Measurements from ENCODE around the gene DCANP1. TPM values are rescaled to one million over a fixed set of nuclear protein-coding genes. Genes with fewer than 3 reads are reported as not detected.

DCANP1 gene
- total and polyA plus RNA-seq, 9 of the 15 experiments (the other 6 are each of a cell fraction or from before 2014, with no cell fraction given), result not detected

DNA sequence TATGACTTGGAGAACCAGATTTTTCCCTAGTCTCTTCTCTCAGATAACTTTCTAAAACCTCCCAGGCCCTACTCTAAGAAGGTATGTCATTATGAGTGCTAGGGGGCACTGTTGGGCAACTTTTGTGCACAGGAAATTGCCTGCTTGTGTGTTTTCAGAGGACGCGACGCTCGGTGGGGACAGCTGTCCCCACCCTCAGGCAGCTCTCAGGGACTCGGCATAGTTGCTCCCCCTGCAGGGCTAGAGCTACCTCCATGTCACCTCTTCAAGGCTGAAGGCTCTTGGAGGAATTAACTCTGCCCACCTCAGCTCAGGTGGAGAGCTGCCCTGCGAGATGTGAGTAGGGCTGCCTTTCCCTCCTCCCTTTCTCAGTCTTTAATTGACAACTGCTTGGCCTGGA, 15.2 kb upstream of the DCANP1 start (continued):
- no peak for TF ChIP-seq ZNF174 (CRISPR knock-in tag; IDR thresholded peaks at IDR 0.05)
- TF ChIP-seq, protein P1, sequence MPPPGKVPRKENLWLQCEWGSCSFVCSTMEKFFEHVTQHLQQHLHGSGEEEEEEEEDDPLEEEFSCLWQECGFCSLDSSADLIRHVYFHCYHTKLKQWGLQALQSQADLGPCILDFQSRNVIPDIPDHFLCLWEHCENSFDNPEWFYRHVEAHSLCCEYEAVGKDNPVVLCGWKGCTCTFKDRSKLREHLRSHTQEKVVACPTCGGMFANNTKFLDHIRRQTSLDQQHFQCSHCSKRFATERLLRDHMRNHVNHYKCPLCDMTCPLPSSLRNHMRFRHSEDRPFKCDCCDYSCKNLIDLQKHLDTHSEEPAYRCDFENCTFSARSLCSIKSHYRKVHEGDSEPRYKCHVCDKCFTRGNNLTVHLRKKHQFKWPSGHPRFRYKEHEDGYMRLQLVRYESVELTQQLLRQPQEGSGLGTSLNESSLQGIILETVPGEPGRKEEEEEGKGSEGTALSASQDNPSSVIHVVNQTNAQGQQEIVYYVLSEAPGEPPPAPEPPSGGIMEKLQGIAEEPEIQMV (tag; conservative IDR thresholded peaks at IDR 0.05; ENCODE audit: low read depth), result no peak
- TF ChIP-seq, protein P2, sequence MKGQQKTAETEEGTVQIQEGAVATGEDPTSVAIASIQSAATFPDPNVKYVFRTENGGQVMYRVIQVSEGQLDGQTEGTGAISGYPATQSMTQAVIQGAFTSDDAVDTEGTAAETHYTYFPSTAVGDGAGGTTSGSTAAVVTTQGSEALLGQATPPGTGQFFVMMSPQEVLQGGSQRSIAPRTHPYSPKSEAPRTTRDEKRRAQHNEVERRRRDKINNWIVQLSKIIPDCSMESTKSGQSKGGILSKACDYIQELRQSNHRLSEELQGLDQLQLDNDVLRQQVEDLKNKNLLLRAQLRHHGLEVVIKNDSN (CRISPR knock-in tag; IDR thresholded peaks at IDR 0.05), result no peak
- no peak for TF ChIP-seq NFXL1 (CRISPR knock-in tag; IDR thresholded peaks at IDR 0.05)
- TF ChIP-seq STAG1 (CRISPR knock-in tag; IDR thresholded peaks at IDR 0.05; ENCODE audit: borderline replicate concordance), result peak; percentile 45; the same call in 1 of the 2 replicates
- no peak for TF ChIP-seq ZNF644 (tag; IDR thresholded peaks at IDR 0.05; ENCODE audit: low read depth)
- TF ChIP-seq SNRNP70 (optimal IDR thresholded peaks at IDR 0.05; ENCODE audit: low read depth, low read length), result no peak
- no peak for TF ChIP-seq E2F3 (CRISPR knock-in tag; IDR thresholded peaks at IDR 0.05)
- TF ChIP-seq ELF4 (CRISPR knock-in tag; IDR thresholded peaks at IDR 0.05), result no peak
- TF ChIP-seq SRSF9 (IDR thresholded peaks at IDR 0.05; ENCODE audit: borderline replicate concordance, low read depth, low read length), result no peak
- peak in 1 of 2 experiments; percentile 79; a peak in 2 of 4 replicates for TF ChIP-seq MAZ (CRISPR knock-in tag; conservative IDR thresholded peaks at IDR 0.05 in 1 of 2, IDR thresholded peaks at IDR 0.05 in 1 of 2)
- 0 out of 4 replicates have a peak, but pooled peaks of 1 of the 2 experiments have one; percentile 27 for TF ChIP-seq RCOR1 (IDR thresholded peaks at IDR 0.05; ENCODE audit: borderline replicate concordance in 1 of 2, low read depth in 2 of 2, low read length in 2 of 2)
- TF ChIP-seq YY1 (IDR thresholded peaks at IDR 0.05; ENCODE audit: borderline replicate concordance in 1 of 3, control insufficient read depth in 1 of 3, extremely low read depth in 1 of 3, insufficient read depth in 3 of 3, insufficient read length in 1 of 3, insufficient replicate concordance in 2 of 3, low read depth in 1 of 3, low read length in 2 of 3), result no peak
- TF ChIP-seq ZNF695 (CRISPR knock-in tag; IDR thresholded peaks at IDR 0.05), result no peak
- no peak for TF ChIP-seq ZNF41 (CRISPR knock-in tag; conservative IDR thresholded peaks at IDR 0.05)
- TF ChIP-seq, protein P3, sequence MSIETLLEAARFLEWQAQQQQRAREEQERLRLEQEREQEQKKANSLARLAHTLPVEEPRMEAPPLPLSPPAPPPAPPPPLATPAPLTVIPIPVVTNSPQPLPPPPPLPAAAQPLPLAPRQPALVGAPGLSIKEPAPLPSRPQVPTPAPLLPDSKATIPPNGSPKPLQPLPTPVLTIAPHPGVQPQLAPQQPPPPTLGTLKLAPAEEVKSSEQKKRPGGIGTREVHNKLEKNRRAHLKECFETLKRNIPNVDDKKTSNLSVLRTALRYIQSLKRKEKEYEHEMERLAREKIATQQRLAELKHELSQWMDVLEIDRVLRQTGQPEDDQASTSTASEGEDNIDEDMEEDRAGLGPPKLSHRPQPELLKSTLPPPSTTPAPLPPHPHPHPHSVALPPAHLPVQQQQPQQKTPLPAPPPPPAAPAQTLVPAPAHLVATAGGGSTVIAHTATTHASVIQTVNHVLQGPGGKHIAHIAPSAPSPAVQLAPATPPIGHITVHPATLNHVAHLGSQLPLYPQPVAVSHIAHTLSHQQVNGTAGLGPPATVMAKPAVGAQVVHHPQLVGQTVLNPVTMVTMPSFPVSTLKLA (conservative IDR thresholded peaks at IDR 0.05), result no peak; a peak in 1 of 4 replicates
- TF ChIP-seq GABPA (tag; conservative IDR thresholded peaks at IDR 0.05; ENCODE audit: low read depth), result peak; percentile 29; the same call in 1 of the 2 replicates
- no peak for TF ChIP-seq ZC3H11A (IDR thresholded peaks at IDR 0.05; ENCODE audit: low read depth, low read length)
- no peak for TF ChIP-seq CEBPB (tag; IDR thresholded peaks at IDR 0.05)
- no peak for TF ChIP-seq TSC22D4 (tag; IDR thresholded peaks at IDR 0.05)
- TF ChIP-seq, protein P4, sequence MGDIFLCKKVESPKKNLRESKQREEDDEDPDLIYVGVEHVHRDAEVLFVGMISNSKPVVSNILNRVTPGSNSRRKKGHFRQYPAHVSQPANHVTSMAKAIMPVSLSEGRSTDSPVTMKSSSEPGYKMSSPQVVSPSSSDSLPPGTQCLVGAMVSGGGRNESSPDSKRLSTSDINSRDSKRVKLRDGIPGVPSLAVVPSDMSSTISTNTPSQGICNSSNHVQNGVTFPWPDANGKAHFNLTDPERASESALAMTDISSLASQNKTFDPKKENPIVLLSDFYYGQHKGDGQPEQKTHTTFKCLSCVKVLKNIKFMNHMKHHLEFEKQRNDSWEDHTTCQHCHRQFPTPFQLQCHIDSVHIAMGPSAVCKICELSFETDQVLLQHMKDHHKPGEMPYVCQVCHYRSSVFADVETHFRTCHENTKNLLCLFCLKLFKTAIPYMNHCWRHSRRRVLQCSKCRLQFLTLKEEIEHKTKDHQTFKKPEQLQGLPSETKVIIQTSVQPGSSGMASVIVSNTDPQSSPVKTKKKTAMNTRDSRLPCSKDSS (IDR thresholded peaks at IDR 0.05; ENCODE audit: low read depth, partially characterized antibody), result no peak
